Measurements from ENCODE around the gene FREM1.

Gene FREM1

DNA sequence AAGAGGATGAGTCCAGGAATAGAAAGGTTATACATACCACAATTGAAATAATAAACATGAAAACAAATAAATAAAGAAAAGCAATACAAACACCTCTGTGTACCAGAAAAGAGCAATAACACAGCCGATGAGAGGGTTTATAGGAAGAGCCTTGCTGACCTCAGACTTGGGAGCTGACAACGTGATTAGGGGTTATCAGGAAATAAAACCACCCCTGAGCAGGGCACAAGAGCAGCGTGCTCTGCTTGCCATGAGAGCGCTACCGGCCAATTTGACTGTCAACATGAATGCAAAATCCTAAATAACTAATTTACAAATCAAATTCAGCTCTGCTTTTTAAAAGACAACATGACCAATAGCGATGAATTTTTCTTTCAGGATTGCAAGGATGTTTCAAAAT lies 2.6 kb upstream of the FREM1 start:
- no peak for DNase-seq (ENCODE audit: low read depth in 1 of 2, low spot score in 1 of 2)

DNA sequence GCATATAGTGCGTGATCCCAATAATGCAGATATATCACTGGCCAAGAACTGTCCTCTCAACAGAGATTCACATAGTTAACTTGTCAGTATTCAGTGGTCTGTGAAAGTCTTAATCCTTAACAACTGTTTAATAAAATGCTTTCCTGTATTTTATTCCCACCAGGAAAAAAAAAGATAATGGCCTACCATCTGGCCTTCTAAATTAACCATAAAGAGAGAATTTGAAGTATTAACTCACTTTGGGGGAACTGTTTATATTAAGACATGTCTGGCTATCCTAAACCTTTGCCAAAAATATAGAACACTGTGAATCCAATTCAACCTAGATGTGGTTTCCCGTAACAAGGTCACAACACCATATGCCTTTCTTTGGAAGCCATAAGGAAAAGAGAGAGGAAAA lies 818 bp upstream of the FREM1 start:
- DNase-seq (ENCODE audit: low read depth in 1 of 2, low spot score in 1 of 2): no peak

DNA sequence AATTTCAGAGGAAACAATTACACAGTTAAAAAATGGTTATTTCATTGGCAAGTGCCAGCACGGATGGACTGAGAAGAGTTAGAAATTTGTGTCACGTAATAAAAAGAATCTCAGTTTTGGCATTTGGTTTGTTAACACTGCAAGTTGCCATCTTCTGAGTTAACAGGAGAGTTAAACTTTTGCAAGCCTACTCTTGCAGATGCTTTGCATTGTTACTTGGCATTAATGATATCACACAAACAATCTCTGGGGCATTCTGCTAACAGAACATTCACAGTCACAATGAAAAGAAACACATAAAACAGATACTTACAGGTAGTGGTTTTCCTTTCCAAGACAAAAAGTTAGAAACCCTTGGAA lies 647 bp downstream of the FREM1 start:
- no peak for DNase-seq (ENCODE audit: low read depth in 1 of 2, low spot score in 1 of 2)

DNA sequence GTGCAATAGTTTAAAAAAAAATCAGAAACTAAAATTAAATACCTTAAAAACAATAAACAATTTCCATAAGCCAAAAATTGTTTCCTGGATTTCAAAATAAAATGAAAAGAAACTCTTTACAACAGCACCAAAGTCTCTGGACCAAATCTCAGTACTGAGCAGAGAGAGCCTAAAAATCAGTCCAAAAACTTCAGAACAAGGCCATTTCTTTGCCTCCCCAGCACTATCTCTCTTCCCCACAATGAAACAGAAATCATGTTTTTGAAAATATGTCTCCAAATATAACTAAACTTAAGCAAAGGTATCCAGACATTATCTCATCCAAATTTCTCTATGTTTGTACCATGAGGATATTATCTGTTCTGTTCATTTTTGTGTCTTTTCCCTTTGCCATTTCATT lies 1.0 kb downstream of the FREM1 start:
- DNase-seq (ENCODE audit: low read depth in 1 of 2, low spot score in 1 of 2): no peak

DNA sequence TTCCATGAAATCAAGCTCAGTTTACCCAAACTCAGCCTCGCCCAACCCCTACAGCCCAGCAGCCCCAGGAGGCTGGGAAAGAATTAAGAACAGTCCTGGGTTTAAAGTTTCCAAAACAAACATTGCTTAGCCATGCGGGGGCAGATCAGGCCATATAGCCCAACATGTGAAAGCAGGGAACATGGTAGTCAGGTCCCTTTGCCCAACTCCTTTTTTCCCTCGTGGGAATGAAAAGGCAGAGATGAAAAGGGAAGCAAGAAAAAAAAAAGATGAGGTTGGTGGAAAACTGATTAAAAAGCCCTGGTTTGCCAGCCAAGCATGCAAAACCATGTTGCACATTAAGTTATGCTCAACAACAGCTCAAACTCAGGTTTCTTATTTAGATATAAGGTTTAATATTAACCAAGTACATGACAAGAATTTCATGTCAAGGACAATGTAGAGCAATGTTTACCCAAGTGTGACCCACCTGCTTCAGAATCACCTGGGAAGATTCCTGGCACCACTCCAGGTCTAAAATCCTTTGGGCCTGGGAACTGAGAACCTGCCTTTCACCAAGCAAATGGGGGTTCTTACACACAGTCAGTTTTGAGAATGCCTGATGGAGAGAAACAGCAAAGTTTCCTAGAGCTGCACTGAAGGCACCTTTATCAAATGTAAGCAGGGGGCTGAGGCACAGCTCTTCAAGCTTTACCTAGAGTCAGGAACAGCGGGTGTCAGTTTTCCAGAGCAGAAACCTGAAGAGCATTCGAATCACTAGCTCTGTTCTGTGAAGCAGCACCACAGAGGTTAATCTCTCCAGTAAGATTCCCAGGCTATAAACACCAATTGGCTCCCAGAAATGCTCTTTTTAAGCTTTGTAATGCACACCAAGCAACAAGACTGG lies 1.7 kb downstream of the FREM1 start:
- DNase-seq (ENCODE audit: low read depth in 1 of 2, low spot score in 1 of 2): no peak

DNA sequence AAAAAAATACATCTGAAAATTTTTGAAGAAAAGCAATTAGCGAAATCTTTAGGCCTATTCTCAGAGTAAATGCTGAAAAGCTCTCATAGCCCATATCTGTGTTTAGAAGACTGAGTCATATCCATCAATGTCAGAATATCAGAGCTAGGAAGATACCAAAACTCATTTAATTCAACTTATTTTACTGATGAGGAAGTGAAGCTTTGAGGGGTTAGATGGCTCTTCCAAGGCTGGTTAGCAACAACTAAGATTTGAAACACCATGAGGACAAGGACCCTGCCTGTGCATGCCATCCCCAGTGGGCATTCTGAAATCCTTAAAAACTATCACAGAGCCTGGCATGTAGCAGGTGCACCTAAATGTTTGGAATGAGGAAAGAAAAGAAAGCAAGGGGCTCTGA lies 2.5 kb downstream of the FREM1 start:
- DNase-seq (ENCODE audit: low read depth in 1 of 2, low spot score in 1 of 2): no peak

DNA sequence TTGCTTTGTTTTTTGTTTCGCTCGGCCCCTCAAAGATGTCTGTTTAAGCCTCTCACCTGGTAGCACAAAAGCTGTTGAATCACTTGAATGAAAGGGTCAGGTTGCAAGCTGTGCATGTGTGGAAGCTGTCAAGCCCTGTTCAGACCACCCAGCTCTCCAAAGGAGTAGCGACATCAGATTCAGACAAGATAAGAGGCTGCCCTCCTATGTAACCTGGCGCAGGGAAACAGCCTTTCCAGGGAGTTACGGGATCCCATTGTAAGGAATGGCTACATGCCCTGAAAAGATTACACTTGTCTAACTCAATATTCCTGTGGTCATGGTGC lies 2.9 kb downstream of the FREM1 start:
- no peak for DNase-seq (ENCODE audit: low read depth in 1 of 2, low spot score in 1 of 2)

DNA sequence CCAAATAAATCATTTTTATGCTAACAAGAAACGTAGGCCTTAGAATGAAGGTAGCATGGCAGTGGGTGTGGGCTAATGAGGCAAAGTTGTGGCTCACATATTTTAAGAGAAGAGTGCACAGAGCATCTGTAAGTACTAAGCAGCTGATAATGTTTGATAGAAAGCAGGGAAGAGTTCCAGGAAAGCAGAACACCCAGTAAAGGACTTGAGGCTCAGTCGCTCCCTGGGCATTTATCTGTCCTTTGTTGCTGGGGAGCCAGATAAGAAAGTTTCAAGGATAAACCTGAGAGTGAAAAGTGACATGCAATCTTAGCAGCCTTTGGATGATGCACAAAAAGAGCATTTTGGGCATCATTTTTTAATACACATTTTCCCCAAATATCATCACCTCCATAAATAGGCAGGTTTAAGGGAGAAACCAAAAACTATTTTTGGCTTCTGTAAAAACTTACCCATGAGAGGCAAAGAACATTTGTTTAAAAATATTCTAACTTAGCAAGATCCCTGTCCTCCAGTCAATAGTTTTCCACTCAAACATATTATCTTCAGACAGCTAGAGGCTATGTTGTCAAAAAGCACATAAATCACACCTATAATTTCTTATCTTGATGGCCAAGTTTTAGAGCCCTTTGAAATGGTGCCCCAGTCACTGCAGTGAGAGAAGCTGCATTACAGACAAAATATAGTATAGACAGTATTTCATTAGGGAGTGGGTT lies 3.4 kb downstream of the FREM1 start:
- no peak for DNase-seq (ENCODE audit: low read depth in 1 of 2, low spot score in 1 of 2)

DNA sequence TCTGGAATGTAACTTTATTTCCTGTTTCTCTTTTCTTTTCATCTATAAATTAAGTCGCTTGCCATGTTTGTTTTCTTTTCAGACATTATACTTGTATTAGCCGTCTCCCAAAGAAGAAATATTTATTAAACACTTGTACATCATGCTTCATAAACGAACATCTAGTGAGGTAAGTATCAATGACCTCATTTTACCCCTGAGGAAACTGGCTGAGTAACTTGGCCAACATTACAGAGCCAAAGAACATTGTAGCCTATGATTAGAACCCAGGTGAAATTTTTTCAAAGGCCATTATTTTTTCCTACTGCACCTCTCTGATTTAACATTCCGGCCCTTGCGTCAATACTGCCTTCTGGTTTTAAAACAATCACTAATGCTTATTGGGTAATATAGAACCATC lies 4.2 kb downstream of the FREM1 start:
- DNase-seq (ENCODE audit: low read depth in 1 of 2, low spot score in 1 of 2): no peak

DNA sequence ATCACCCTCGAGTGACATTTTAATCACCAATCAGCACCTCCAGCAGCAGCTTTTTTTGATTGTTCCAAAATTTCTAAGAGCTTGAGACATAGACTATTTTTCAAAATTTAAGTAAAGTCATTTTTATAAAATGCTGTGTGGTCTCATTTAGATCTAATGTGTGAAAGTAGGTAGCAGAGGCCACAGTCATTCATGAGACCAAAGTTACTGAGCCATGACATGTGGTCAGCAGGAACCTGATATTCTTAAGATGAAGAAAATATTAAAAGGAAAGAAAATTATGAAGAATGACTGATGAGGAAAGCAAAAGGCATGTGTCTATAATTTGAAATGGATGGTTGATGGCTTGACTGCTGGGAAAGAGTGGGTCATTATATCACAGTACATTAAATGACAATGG lies 7.2 kb downstream of the FREM1 start:
- DNase-seq (ENCODE audit: low read depth in 1 of 2, low spot score in 1 of 2): no peak

DNA sequence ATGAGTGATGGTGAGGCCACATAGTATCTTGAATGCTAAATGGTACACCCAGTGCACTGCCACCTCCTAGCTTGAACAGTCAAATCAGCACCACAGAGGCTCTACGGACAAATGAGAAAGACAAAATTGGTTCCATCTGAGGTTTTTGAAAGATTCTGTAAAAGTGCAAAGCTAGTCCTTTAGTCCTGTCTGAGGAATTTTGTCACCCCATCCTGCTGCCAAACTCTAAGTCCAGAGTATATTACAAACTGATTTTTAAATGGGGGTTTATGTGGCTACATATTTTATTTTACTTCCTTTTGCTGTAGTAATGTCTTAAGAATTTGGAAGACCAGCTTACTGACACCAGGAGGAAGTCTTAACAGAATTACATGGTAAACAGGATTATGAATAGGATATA lies 7.7 kb downstream of the FREM1 start:
- DNase-seq (ENCODE audit: low read depth in 1 of 2, low spot score in 1 of 2): no peak

DNA sequence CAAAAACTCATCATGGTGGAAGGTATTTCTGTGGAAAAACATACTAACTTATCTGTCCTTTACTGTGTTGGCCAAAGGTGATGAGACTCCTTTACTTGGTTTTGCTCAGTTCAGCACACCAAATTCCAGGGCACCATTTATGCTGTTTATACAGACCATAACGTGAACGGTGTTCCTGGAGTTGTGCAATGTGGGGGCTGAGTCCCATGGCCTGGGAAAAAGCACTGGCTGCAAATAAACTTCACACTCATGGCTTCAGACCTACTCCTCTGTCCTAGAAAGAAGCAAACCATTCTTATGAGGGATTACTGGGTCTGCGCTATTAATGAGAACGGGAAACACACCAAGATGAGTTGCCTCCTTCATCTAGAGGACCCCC lies 10.4 kb downstream of the FREM1 start:
- no peak for DNase-seq (ENCODE audit: low read depth in 1 of 2, low spot score in 1 of 2)

DNA sequence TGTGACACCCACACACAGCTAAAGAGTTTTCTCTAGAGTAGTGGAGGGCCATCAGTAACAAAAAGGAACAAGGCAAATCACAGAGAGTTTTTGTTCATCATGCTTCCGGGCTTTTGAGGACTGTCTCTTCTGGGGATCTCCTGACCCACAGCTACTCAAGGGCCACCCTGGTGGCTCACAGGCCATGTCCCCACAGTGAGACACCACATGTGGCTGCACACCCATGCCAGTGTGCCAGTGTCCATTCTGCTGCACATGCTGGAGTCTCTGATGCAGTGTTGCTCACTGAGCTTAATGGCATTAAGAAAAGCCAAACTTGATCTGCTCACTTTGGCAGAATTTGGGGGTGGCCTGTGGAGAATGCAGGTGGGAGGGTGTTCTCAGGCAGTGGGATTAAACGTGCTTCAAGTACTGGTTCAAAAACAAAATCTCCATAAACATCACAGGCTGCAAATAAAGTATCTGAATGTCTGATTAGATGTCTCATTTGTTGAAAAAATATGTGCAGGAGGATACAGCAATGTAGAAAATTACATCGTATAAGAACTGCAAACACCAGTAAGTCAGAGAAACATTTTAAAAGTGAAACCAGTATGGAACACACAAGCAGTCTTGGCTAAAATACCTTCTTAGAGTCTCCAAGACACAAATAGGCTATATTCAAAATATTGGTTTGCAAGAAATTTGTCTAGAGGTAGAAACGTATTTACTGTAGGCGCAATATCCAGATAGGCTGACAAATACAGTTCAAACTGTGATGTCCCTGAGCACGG lies 11.0 kb downstream of the FREM1 start:
- no peak for DNase-seq (ENCODE audit: low read depth in 1 of 2, low spot score in 1 of 2)

DNA sequence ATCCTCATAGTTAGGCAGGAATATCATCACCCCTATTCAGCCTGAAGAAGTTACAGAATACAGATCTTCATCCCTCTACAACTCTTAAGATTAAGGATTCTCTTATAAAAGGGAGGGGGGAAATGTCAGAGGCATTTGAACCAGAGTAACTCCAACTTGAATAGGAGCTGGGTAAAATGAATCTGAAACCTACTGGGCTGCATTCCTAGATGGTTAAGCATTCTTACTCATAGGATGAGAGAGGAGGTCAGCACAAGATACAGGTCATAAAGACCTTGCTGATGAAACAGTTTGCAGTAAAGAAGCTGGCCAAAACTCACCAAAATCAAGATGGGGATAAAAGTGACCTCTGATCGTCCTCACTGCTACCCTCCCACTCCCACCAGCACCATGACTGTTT lies 14.4 kb downstream of the FREM1 start:
- no peak for DNase-seq (ENCODE audit: low read depth in 1 of 2, low spot score in 1 of 2)

DNA sequence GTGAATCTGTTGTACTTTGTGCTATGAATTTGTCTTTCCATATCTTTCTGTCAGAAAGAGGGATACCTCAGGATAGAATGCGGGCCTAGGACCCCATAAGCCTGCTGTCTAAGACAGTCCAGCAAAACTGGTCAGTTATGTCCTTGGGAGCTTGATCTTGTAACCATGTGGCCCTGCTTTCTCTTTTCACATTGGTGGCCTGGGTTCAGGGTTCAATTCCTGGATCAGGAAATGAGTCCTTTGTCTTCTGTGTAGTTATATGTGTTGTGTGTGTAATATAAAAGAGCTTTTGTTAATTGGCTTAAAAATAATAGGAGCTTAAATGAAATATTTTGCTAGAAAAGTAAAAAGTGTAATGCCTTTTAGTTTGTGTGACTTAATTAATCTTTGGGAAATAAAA lies 16.9 kb downstream of the FREM1 start:
- DNase-seq (ENCODE audit: low read depth in 1 of 2, low spot score in 1 of 2): no peak

DNA sequence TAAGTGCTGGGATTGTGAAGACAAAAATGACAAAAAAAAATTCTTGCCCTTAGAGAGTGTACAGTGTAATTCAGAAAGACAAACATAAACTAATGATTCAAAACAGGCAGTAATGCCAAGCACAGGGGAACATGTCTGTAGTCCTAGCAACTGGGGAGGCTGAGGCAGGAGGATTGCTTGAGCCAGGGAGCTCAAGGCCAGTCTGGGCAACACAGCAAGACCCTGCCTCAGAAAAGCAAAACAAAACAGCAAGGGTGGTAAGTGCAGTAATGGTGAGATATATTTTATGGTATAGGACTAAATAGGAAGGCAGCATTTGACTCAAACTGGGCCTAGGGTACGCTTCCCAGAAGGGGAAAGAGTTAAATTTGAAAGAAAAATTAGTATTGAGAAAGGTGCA lies 18.9 kb downstream of the FREM1 start:
- no peak for DNase-seq (ENCODE audit: low read depth in 1 of 2, low spot score in 1 of 2)

DNA sequence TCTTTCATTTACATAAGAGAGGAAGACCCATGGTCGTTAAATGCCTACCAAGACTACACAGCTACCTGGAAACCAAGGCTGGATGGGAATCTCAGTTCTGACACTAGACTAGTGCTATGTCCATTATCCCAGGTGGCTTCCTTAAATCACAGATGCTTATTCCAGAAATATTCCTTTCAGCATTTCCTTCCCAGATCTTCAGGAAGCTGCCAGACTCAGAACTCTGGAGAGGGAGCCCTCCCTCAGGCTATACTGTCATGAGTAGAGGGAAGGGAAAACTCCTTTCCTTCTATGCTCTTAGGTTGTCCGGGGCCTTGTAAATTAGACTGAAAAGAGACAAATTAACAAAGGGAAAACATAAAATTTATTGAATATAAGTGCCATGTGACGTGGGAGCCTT lies 20.8 kb downstream of the FREM1 start:
- DNase-seq (ENCODE audit: low read depth in 1 of 2, low spot score in 1 of 2): no peak

DNA sequence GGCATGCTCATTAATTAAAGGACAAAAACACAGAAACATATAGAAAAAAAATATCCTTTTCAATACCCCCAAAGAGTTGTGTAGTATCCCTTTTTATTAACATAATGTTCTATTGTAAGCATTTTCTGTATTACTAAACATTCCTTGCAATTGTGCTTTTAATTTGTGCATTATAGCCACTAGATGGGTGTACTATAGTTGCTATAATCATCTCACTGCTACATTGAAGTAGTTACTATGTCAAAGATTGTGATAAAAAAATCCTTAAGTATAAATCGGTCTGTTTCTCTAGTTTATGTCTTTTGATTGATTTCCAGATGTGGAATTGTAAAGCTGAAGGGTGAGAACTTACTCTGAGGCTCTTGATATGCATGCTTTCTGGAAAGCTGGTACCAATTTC lies 21.4 kb downstream of the FREM1 start:
- DNase-seq (ENCODE audit: low read depth in 1 of 2, low spot score in 1 of 2): no peak

DNA sequence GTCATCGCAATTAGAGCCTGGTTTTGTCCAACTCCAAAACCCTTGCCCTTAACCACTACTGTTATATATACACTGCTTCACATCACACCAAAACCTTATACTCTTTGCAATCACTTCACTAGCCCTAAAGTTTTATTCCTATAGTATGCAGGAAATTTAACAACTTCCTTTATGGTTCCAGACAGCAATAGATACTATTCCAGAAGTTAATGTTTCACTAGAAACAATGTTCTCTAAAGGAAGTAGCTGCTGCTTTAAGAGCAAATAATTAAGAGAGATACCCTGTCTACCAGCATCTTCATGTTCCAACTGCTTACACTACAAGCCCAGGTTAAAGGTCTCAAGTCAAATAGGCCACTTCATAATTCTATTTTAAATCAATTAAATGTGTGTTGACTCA lies 22.0 kb downstream of the FREM1 start:
- DNase-seq (ENCODE audit: low read depth in 1 of 2, low spot score in 1 of 2): no peak

DNA sequence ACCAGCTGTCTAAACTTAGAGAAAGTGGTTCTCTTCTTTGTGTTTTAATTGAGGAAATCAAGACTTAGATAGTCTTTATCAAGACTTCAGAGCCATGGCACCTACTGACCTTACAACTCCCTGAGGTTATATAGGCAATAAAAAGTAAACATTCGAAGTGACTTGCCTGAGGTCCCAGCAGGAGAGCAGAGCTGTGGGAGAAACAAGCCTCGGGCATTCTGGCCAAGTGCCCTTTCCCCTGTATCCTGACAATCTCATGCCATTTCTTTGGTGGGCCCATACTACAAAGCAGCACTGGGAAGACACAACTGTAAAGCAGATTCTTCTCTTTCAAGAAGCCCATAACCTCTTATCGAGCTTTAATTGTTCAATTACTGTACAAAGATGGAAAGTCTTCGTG lies 23.1 kb downstream of the FREM1 start:
- DNase-seq (ENCODE audit: low read depth in 1 of 2, low spot score in 1 of 2): no peak

DNA sequence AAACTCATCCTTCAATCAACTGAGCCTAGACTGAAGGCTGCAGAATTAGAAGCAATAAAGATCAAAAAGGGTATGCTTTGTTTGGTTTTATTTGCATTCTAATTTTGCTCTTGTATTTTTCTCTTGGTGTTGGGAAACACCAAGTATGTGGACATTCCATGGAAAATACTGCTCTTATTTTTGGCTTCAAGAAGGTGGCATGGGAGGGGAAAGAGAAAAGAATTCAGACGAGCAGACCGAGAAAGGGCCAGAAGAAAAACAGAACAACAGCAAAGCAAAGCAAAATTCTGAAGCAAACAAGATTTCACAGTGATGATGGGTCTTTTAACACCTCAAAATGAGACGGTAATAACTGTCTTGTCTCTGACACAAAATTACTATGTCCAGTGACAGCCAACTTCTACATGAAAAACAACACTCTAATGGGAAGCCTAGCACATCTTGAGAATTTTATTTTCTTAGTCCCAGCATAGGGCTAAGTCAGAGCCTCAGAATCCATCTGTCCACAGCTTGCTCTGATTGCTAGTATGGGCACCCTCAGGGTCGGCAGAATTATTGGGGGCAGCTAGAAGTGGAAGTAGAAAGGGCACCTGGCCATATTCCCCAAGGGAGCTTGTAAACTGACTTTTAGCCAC lies 26.8 kb downstream of the FREM1 start:
- no peak for DNase-seq (ENCODE audit: low read depth in 1 of 2, low spot score in 1 of 2)

DNA sequence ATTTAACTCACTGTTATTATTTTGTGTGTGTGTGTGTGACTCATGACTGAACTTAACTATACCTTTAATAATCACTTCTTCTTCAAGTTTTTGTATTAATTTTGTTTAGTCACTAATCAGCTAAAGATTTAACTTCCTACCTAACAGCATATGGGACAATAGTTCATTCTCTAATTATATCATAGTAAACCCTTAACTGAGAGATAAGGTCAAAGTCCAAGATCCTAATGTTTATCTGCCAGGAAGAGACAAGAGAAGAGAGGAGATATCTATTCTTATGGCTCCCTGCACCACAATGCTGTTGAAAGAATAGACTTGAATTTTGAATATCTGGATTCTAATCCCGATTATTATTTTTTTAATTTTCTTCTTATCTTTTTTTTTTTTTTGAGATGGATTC lies 28.1 kb downstream of the FREM1 start:
- DNase-seq (ENCODE audit: low read depth in 1 of 2, low spot score in 1 of 2): no peak
